Measurements from ENCODE around the gene SLX4IP.
A peak's percentile ranks its signal among the peaks of the same experiment; 100 is the strongest.

Gene SLX4IP

DNA sequence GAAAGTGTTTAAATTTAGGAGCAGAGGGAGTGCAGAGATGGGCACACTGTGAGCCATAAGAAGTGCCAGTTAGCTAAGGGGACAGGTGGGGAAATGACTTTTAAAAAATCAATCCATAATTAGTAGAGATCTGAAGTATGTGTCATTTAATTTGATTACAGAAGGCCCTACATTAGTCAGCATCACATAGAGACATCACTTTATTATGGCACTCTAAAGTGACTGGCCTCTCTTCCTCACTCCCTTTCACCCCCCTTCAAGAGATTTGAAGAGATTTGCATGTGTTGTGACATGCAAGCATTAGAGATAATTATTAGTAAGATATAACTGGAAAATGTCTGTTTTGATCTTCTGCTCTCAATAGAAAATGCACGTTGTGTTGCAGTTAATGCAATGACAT, 86.7 kb downstream of the SLX4IP start:
- no peak for DNase-seq (ENCODE audit: low spot score)

DNA sequence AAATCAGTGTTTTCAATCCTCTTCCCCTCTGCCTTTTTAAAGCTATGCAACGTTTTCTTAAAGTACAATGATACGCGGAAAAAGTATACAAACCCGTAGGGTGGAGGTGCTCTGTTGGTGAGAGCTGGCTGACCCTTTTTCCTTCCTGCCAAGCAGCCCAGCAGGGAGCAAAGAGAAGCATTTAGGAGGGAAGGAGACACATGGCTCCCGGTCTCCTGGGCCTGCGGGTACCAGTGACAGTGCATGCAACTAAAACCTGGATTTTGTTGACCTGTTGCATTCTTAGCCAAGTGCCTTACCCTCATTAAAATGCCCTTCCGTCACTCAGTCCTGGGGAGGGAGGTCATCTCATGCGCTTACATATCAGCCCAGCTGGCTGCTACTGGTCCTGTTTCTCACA, 87.2 kb downstream of the SLX4IP start:
- no peak for DNase-seq (ENCODE audit: low spot score)

DNA sequence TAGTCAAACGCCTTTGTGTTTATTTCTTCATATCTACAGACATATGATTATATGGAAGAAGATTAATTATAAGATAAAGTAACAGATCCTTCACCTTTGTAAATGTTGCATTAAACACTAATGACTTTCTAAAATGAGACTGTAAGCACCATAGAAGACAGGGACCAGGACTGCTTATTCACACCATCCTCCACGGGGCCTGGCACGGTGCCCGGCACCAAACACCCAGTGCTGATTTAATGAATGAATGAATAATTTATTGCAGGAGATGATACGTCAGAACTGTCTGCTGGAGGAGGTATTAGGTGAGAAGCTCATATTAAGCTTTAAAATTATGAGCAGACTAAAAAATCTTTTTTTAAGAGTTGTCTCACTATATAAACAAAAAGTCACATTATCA, 88.3 kb downstream of the SLX4IP start:
- DNase-seq (ENCODE audit: low spot score) = no peak

DNA sequence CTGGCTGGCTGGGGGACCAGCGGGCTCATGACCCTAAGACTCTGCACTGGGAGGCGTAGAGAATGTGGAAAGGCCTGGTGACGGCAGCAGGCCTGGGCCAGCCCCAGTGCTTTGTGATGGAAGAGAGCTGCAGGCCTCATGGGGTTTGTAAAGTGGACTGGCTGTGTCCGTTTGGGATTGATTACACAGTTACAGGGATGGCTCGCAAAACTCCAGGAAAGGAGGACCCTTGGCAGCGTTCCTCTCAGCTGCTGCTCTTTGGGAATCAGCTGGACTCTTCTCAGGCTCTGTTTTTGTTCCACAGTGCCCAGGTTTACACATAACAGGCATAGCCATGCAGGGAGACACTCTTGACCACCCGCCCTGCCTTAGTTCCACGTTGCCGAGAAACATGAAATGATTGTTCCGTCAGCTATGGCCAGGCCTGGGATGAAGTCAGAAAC, 89.0 kb downstream of the SLX4IP start:
- peak; percentile 49 for DNase-seq (ENCODE audit: low spot score)

DNA sequence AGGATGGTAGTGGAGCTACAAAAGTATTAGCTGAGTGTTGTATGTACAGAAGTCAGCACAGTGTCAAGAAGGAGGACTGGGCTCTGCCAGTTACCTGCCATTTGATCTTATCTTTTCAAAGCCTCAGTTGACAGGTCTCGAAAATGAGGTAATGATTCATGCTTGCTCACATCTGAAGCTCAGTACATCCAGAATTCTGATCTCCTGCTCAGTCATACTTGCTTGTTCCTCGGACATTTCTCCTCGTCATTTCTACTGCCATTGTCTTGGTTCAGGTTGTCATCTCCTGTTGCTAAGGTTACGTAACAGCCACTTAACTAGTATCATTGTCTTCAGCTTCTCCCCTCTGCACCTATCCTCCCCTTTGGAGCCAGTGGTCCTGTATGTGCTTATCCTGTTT, 89.5 kb downstream of the SLX4IP start:
- no peak for DNase-seq (ENCODE audit: low spot score)

DNA sequence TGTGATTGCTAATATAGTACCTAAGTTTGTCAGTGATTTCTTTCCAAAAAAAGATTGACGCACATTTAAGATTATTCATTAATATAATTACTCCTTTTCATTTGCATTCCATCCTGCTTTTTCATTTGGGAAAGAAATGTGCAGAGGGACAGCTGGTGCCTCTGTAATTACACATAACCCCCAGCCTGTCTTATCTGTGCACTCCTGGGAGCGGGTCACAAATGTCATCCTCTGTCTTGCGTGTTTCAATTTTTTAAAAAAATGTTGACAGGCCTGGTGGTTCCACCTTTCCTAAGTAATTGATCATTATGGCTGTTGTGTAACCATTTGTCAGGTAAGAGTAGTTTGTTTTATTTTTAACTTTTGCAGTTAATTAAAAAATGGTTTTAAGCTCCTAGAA, 92.7 kb downstream of the SLX4IP start:
- no peak for DNase-seq (ENCODE audit: low spot score)

DNA sequence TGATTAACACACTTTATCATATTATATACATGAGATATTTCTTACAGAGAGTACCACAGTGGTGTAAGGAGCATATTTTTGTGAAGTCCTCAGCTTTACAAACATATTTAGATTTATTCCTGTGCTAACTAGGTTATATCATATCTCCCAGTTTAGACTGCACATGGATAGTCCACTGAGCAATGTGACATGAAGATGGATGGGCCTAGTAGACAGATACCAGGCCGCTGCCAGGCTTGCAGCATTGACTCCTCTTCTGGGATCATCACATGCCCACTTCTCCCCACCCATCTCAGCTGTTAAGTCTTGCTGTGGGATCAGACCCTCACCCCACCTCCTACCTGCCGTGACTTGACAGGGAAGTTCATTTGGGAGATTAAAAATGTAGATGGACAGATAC, 95.8 kb downstream of the SLX4IP start:
- no peak for DNase-seq (ENCODE audit: low spot score)

DNA sequence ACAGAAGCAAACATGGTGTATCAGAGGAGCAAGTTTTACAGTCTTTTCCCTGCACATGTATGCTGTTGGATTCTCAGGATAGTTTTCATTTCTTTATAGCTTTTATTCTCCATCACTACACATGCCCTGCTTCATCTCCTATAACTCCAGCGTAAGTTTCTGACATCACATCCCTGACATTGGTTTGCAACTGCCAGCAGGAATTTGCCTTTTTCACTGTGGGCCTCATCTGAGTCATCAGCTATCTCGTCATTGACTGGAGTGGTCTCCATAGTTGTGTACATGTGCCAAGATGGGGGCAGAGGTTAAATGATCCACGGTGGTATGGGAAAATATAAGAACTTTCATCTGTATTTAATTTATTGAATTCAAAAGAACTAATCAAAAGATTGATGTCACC, 96.7 kb downstream of the SLX4IP start:
- DNase-seq (ENCODE audit: low spot score) = no peak

DNA sequence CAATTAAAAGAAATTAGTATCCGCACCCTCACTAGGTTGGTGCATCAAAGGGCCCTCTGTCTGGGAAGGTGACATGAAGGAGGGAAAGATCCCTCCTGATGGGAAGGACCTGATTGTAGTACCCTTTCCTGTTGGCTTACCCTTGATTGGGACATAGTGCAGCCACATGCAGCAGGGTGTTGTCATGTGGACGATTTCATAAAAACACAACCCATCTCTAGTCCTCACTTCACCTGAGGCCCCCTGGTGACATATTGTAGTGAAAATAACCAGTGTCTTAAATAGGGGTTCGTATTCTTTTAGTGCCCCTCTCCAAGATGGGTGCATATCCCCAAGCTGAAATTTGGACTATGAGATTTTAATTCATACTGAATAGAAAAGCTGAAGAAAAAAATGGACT, 97.3 kb downstream of the SLX4IP start:
- DNase-seq (ENCODE audit: low spot score) = no peak

DNA sequence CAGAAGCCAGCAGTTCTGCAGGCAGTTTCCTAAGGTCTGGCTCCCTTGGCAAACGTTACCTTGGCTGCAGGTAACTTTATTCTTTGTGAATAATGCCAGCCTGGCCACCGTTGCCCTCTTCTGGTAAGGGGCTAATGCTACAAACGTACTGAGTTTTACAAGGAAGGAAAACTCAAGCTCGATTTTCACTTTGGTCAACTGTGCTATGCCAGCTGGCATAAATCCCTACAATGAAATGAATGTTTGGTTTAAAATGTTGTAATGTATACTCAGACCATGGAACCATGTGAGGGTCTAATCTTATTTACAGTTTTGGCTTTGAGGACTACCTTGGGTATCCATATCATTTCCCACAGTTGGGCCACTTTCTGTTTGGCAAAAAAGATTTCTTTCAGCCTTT, 101.4 kb downstream of the SLX4IP start:
- no peak for DNase-seq (ENCODE audit: low spot score)

DNA sequence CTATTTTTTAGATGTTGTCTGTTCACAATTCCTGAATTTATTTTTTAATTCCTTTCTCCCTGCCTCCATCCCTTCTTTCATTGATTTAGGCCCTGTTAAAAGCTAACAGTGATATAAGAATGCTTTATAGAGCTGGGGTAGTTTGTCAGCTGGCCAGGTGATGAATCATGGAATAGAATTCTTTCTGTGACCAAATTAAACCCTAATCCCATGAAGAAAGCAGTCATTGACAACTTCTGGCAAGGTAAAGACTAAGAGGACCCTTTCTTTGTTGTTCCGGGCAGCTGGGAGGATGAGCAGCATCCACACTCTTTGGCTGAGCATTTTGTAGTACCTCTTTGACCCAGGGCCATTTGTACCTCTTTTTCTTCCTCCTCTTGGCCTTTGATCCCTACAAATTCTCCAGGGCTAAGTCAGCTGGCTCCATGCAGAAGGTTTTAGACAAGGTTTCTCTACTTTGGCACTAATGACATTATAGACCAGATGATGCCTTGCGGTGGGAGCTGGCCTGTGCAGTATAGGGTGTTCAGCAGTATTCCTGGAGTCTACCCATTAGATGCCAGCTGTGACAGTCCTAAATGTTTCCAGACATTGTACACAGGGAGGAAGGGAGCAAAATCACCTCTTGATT, 102.9 kb downstream of the SLX4IP start:
- no peak for DNase-seq (ENCODE audit: low spot score)

DNA sequence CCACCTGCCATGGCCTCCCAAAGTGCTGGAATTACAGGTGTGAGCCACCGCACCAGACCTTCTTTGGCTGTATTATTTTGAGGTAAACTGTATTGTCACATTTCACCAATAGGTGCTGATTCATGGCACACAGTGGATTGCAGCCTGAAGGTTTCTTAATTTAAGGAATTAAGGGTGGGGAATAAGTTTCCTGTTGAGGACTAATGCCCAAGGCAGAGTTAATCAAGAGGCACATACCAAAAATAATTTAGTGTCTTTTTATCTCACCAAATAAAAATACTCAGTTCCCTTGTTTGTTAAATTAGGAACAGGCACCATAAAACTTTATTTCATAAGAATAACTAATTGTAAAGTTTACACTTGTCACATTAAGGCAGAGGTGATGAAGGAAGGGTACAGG, 103.7 kb downstream of the SLX4IP start:
- DNase-seq (ENCODE audit: low spot score) = no peak

DNA sequence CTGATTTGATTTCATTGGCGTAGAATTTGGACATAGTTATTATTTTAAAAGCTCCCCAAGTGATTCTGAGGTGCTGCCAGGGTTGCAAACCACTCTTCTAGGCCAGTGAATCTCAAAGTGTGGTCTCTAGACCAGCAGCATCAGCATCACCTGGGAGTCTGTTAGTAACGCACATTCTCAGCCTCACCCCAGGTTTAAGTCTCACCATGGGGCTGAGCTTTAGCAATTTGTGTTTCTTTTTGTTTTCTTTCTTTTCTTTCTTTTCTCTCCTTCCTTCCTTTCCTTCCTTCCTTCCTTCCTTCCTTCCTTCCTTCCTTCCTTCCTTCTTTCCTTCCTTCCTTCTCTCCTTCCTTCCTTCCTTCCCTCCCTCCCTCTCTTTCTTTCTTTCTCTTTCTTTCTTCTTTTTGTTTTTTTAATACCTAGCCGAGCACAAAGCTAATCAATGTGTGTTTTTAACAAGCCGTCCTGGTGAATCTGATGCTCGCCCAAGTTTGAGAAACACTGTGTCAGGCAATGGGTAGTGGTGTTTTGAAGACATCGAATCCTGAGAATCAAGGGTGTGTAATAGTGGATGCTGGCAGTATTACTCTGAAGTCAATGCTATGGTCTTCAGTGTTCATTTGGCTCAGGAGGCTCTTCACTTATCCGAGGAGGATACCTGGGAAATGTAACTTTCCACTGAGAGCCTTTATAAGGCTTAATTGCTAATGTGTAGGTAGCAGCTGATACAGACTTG, 104.9 kb downstream of the SLX4IP start:
- DNase-seq (ENCODE audit: low spot score) = no peak

DNA sequence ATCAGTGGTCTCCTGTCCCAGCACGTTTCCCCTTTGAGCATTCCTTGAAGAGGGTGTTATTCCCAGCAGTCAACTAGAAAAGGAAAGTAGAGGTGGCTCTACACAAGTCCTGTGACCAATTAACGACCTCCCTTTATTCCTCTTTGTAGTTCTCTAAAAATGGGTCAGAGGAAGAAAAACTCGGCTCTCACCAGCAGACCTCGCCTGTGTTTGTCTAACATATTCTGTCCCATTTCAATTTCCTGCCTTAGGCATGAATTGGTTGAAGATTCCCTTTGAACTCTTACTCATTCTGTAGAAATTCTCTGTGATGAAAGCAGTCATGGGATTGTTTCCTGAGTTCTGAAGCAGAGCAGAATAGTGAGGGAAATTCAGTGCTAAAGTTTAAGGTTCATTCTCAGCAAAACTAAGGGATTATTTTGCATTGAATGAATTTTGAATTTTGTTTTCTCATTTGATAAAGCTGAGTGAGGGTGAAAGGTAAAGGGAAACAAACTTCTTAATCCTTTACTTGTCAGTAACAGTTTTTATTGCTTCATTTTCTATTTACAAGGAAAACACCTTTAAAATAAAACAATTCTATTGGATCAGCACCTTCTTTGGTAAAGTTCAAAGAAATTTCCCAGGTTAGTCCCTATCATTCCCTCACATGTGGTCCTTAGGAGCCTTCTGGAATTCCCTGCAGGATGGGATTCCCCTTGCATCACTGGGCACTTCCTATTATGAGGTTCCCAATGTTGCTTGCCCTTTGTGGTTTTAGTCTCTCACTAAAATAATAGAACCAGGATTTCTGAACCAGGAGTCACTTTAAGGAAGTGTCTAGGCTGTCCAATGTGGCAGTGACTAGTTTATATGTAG, 105.8 kb downstream of the SLX4IP start:
- DNase-seq (ENCODE audit: low spot score) = no peak

DNA sequence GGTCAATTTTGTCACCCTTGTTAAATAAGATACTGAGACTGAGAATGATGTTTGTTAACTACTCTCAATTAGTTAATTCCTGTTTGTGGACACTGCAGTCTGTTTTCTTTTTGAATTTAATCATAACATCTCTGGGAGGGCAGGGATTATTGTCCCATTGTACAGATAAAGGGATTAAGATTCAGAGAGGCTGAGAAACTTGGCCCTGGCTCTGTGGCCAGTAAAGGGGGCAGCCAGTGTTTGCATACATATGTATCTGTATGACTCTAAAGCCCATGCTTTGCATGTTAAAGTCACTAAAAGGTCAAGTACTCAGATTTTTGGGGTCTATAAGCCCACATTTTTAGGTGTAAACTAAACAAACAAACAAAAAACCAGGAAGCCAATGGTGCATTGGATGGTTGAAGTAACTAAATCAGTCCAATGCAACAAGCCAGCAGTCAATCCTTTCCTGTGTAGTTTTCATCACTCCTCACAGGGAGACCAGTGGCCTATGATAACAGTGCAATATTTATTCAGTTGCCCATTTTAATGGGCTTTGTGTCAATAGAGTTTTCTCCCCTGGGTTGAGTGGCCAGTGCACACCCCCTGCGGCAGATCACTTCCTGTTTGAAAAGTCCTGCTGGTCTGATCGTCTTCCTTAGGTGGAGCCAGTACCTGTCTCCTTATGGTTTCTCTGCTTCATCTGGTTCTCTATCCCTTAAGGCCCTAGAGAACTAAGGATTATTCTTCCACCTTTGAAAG, 106.7 kb downstream of the SLX4IP start:
- no peak for DNase-seq (ENCODE audit: low spot score)

DNA sequence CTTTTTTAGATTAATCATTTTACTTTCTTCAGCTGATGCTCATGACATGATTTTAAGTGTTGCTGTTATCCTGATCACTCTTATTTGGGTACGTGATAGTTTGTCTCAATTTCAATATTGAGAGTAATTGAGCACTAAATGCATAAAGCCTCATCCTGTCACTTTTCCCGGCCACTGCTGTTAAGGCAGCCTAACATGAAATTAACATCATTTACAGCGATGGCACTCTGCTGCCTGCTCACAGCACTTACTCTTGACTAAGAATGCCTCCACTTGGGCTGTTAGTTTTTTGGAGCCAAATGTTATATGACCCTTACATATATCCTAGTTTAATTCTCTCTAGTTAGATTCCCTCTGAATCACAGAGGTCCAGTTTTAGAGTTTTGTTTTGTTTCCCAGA, 107.3 kb downstream of the SLX4IP start:
- no peak for DNase-seq (ENCODE audit: low spot score)

DNA sequence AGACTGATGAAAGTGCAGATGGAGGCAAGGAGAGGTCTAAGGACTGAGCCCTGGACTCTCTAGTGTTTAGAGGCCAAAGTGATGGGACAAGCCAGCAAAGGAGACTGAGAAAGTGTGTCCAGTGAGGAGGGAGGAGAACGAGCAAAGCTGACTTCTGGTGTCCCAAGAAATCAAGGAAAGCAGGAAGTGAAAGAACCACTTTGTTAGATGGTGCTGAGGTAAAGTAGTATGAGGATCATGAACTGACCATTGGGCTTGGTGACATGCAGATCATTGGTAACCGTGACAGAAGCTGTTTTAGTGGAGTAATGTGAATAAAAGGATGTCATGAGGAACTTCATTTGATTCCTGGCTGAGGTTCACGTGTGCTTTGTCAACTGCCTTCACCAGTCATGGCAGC, 108.4 kb downstream of the SLX4IP start:
- no peak for DNase-seq (ENCODE audit: low spot score)

DNA sequence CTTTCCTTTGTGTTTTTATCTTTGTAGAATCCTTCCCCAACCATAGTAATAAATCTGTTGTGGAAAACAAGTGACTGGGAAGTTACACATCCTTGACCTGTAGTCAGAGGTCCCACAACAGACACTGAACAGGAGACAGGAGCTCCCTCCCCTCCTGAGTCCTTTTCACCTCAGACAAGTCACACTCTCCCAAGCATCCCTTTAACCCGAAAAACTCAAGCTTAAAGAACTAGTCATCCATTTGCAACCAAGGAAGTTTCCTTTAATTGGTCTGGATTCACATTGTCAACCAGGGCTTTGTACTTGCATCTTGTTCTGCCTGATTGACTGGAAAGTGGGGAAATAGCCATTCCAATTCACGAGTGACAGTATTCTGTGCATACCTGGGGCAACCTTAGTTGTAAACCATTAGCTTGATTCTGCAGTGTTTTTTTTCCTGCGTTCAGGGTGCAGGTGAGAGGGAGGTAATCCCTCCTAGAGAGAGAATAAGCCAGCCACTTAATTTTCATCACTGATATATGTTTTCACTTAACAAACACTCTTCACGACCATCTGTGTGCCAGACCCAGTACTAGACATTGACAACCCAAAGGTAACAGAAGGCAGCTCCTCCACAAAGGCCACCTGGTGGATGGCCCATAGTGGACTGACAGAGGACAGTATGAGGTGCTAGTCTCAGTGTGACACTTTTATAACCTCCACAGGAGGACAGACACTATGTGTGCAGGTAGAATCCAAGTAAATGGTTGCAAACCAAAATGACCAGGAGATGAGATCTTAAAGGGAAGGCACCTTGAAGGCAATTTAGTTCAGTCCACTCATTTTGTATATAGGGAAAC, 112.4 kb downstream of the SLX4IP start:
- DNase-seq (ENCODE audit: low spot score) = no peak

DNA sequence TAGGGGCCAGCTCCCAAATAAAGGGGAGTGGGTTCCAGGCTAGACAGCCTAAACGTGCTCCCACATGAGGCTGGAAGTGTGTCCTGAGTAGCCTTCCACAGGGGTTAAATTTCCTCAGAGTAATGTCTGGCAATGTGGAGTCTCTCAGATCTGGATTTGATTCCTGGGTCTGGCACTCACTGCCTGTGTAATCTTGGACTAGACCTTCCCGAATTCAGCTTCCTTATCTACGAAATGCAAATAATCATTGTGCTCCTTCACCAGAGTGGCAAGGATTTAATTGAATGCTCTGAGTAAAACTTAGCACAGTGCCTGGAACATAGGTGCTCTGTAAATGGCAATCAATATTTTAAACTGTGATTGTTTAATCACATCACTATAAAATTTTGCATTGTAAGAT, 114.4 kb downstream of the SLX4IP start:
- no peak for DNase-seq (ENCODE audit: low spot score)

DNA sequence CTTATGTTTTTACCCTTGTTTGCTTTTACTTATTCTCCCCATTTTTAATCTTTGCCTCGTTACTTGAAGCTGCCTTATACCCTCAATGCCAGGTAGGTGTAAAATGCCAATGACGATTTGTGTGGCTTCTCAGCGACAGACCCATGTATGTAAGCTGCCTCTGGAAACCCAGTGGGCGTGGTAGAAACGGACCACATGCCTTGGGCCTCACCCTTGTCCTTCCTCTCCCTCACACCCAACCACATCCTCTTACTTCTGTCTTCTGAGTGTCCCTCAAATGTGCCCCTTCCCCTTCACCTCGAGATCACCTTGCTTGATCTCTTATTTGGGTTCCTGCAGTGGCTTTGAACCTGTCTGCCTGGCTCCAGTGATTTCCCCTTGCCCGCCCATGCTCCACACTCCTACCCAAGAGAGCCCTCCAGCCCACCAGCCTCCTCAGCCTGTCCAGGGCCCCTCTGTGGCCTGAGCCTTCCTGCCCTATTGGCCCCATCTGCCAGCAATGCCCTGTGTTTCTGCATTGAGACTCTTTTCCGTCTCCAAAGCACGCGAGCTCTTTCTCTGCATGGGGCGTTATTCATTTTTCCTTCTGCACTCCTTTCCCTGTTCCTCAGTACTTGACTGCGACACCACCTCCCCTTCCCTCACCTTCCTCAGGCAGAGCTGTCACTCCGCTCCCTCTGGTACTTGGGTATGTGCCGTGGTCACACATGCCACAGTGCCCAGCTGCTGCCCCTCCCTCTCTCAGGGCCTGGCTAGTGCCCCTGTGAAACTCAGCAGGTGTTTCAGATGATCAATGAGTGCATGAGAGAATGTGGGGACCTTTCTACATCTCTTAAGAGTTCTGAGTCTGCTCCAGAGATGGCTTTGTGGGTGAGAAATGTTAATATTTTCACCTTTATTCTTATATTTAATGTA, 115.4 kb downstream of the SLX4IP start:
- DNase-seq (ENCODE audit: low spot score) = no peak

Measured in Ammon's horn (tissue), 1 donor.